ENCODE data around the gene IL1F10.

- TF ChIP-seq GATA2 (IDR thresholded peaks at IDR 0.05; ENCODE audit: low read depth, low read length) = no peak
- no peak for TF ChIP-seq GATA3 (IDR thresholded peaks at IDR 0.05; ENCODE audit: low read depth, low read length)
Observed at GRCh38 chr2:113114224-113114945, 46.6 kb downstream of the IL1F10 start.

Data from SH-SY5Y (cell line).